ENCODE results near the gene CDCA5.

DNA sequence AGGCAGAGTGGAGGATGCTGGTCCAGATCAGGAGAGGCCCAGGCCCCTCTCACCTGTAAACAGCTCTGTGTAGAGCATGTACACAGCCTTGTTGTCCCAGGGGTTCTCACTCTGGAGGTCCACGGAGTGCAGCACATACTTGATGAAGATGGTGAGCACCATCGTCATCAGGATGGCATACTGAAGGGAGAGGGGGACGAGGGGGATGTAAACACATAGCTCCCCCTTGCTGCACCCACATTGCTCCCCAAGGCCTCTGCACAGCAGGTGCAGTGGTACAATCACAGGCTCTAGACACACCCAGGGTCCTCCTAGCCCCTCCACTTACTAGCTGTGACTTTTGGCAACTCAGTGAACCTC is 47.6 kb upstream of the CDCA5 start:
- TF ChIP-seq, protein P1, sequence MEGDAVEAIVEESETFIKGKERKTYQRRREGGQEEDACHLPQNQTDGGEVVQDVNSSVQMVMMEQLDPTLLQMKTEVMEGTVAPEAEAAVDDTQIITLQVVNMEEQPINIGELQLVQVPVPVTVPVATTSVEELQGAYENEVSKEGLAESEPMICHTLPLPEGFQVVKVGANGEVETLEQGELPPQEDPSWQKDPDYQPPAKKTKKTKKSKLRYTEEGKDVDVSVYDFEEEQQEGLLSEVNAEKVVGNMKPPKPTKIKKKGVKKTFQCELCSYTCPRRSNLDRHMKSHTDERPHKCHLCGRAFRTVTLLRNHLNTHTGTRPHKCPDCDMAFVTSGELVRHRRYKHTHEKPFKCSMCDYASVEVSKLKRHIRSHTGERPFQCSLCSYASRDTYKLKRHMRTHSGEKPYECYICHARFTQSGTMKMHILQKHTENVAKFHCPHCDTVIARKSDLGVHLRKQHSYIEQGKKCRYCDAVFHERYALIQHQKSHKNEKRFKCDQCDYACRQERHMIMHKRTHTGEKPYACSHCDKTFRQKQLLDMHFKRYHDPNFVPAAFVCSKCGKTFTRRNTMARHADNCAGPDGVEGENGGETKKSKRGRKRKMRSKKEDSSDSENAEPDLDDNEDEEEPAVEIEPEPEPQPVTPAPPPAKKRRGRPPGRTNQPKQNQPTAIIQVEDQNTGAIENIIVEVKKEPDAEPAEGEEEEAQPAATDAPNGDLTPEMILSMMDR (IDR thresholded peaks at IDR 0.05; ENCODE audit: low read depth, low read length): no peak
- TF ChIP-seq EZH2phosphoT487 (IDR thresholded peaks at IDR 0.05; ENCODE audit: low read depth): no peak

Measured in OCI-LY3 (cell line).